Stimulated activated CD4-positive, alpha-beta T cell treated with anti-CD3 and anti-CD28 coated beads, Interleukin-2, amount 100 ng/mL, for 48 hours (primary cell): Measurements from ENCODE around the gene RHEBL1.
A peak's percentile ranks its signal among the peaks of the same experiment; 100 is the strongest.

Experiments
- DNase-seq, 2 donors: peaks; one replicate each; pipeline ENCODE4 v3.0.0-alpha.2; 2020

RHEBL1 gene

GRCh38 chr12:49052451-49053208, 17.1 kb downstream of the RHEBL1 start:
- DNase-seq: no peak

GRCh38 chr12:49051777-49052438, 17.9 kb downstream of the RHEBL1 start:
- no peak for DNase-seq

GRCh38 chr12:49051373-49051764, 18.4 kb downstream of the RHEBL1 start:
- no peak for DNase-seq

GRCh38 chr12:49050507-49051372, 19.0 kb downstream of the RHEBL1 start:
- no peak for DNase-seq

GRCh38 chr12:49049566-49050224, 20.1 kb downstream of the RHEBL1 start:
- no peak for DNase-seq

- DNase-seq: no peak
Measured at GRCh38 chr12:49048953-49049352, 20.8 kb downstream of the RHEBL1 start.

GRCh38 chr12:49046129-49046895, 23.5 kb downstream of the RHEBL1 start:
- no peak for DNase-seq

GRCh38 chr12:49044660-49045059, 25.1 kb downstream of the RHEBL1 start:
- no peak for DNase-seq

GRCh38 chr12:49043856-49044258, 25.9 kb downstream of the RHEBL1 start:
- peak; percentile 82 to 84 for DNase-seq

GRCh38 chr12:49043241-49043640, 26.5 kb downstream of the RHEBL1 start:
- no peak for DNase-seq

GRCh38 chr12:49041881-49042484, 27.8 kb downstream of the RHEBL1 start:
- no peak for DNase-seq

- no peak for DNase-seq
Measured at GRCh38 chr12:49041036-49041880, 28.5 kb downstream of the RHEBL1 start.

GRCh38 chr12:49040364-49040855, 29.4 kb downstream of the RHEBL1 start:
- no peak for DNase-seq

GRCh38 chr12:49039421-49040363, 30.1 kb downstream of the RHEBL1 start:
- DNase-seq: no peak

- no peak for DNase-seq
Measured at GRCh38 chr12:49038291-49038955, 31.4 kb downstream of the RHEBL1 start.

GRCh38 chr12:49037947-49038237, 31.9 kb downstream of the RHEBL1 start:
- no peak for DNase-seq

- no peak for DNase-seq
Measured at GRCh38 chr12:49037111-49037946, 32.5 kb downstream of the RHEBL1 start.

- DNase-seq: no peak
Measured at GRCh38 chr12:49036029-49036428, 33.8 kb downstream of the RHEBL1 start.
